Globus pallidus (tissue), 1 donor: Measurements from ENCODE around the gene MT1E.
"Not testable (repeated sequence)": the region's sequence is repeated elsewhere in the genome, so short reads cannot be mapped to it uniquely, and the experiment has no call there.

Experiments
- DNase-seq: peaks from one replicate; pipeline ENCODE4 v3.0.0-alpha.2; 2015; ENCODE audit warnings: low spot score

MT1E gene

DNA sequence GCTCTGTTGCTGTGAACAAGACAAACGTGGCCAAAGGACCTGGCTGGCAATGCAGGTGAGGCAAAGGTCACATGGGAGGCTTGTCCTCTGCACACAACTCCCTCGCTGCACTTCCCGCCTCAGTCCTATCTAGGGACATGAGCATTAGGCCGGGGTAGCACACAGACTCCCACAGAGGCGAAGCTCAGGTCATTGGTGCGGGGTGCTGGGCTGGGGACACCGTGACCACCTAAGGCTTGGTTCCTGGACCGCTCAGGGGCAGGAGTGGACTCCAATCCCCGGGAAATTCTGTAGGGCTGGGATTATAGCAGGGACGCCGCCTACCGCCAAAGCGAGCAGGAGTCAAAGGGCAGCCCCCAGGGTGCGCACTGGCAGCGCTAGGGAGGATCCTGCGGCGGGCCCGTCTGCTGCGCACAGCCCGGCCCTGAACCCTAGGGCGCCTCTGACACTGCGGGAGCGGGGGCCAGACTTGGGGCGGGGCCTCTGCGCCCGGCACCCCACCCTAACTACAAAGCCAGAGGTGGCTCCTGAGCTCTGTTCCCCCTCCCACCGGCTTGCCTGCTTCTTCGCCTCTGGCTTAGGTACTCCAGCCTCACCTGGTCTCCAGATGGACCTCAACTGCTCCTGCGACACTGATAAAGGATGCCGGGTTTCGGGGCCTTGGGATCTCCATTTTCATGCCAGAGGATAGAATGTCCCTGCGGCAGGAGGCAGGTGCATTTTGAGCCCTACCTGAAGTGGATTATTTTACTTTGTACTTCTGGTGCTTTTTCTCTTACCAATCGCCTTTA, 22.3 kb downstream of the MT1E start:
- DNase-seq: no peak

DNA sequence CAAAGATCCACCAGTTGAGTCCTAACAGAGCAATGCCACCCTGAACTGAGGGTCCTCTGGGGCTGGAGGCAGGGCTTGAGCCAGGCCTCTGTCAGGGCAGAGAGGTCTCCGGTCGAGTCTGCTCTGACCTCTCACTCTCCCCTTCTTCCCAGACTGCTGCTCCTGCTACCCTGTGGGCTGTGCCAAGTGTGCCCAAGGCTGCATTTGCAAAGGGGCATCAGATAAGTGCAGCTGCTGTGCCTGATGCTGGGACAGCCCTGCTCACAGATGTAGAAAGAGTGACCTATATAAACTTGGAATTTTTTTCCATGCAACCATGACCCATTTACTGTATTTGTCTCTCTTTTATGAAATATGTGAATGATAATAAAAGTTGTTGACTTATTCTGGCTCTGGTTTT, 23.7 kb downstream of the MT1E start:
- DNase-seq: no peak

DNA sequence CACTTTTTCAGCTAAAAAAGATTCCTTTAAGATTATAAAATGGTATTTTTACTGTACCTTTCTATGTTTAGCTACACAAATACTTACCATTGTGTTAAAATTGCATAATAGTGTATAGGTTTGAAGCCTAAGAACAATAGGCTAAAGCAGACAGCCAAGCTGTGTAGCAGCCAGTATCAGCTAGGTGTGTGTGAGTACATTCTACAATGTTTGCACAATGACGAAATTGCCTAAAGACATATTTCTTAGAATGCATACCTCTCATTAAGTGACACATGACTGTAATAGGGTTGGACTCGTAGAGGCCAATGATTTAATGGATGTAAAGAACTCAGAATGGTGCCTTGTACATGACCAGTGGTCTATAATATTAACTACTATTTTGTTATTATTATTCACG, 24.2 kb downstream of the MT1E start:
- no peak for DNase-seq

DNA sequence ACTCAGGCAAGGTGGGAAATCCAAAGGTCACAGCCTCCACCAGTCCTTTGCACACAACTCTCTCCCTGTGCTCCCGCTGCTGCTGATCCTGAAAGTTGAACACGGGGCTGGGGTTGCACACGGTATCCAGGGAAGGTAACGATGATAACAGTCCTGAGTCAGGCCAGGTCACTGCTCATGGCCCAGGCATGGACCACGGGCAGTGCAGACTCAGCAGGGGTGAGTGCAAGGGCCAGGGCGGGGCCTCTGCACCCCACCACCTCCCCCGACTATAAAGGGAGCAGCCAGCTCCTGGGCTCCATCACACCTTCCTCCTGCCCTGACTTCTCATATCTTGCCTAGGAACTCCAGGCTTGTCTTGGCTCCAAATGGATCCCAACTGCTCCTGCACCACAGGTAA, 26.0 kb downstream of the MT1E start, which contains the start of gene MT1B:
MT1B (plus strand) TSS at position 301 of the 400 bp plus-strand sequence; CDS start at position 369, 68 bp downstream.
- DNase-seq: no peak

DNA sequence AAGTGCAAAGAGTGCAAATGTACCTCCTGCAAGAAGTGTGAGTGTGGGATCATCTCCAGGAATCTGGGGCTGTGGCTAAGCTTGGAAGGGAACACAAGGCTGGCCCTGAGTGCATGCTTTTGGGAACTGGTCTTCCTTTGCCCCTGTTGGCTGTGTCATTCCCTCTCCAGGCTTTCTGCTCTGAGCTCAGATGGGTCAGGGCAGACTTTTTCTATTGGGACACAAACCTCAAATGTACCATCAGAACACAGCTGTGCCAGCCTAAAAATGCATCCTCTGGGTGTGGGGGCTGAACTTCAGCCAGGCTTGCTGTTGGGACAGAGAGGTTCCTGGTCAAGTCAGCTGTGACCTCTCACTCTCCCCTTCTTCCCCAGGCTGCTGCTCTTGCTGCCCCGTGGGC, 27.0 kb downstream of the MT1E start:
- DNase-seq: no peak

DNA sequence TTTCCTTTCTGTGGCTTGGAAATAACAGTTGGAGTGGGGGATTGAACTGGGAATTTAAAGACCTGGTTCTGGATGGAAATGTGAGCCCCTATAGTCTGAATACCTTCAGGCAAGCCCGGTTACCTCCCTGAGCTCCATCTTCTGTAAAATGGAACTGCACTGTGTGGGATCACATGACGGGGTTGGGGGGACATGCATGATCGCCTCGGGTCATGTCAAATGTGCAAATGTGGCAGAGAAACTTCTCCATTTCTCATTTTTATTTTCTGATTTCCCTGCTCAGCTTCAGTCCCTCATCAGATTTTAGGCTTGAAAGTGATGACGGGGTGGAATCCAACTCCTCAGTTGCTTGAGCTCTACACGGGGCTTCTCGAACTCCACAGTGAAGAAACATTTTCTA, 27.6 kb downstream of the MT1E start:
- DNase-seq: no peak

DNA sequence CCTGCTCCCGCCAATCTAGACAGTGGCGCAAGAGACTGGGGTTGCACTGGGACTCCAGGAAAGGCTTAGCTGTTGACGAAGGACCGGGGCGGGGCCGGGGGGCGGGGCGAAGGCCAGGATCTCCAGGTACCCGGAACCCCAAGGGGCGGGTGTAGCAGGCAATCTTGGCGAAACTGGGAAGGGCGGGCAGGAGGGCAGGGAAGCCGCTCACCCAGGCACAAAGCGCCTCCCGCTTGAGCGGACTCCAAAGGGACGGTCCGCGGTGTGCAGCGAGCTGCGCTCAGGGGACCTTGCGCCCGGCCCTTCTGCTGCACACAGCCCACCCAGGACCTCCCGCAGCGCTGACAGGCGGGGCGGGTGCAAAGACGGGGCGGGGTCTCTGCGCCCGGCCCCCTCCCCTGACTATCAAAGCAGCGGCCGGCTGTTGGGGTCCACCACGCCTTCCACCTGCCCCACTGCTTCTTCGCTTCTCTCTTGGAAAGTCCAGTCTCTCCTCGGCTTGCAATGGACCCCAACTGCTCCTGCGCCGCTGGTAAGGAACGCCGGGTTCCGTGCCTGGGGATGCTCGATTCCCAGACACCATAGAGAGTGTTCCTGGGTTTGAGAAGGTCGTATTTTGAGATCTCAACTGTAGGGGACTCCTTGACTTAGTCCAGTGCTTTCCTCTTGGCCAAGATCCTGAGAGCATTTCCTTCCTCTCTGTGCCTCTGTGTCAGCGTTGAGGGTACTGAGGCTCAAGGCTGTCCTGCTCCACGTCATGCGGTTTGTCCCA, 32.2 kb downstream of the MT1E start, which contains the start of gene MT1F:
MT1F (plus strand) TSS at position 405 of the 772 bp plus-strand sequence; CDS start at position 505, 100 bp downstream.
- DNase-seq: peak; percentile 55

DNA sequence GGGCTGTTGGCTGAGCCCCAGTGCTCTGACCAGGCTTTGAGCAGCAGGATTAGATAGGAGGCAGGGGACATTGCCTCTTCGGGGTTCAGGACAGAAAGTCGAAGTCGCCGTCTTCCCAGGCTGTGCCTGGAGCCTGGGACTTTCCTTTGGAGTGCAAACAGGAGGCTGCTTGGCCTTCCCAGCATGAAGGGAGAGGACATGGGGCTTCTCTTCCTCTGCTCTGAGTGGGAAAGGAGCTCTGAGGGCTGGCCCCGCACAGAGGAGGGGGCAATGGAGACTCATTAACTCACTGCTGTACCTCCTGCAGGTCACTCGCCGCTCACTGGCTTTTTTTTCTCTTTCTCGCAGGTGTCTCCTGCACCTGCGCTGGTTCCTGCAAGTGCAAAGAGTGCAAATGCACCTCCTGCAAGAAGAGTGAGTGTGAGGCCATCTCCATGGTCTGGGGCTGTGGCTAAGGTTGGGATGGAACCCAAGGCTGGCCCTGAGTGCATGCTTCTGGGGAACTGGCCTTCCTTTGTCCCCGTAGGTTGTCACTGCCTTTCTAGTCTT, 32.8 kb downstream of the MT1E start:
- DNase-seq: no peak

DNA sequence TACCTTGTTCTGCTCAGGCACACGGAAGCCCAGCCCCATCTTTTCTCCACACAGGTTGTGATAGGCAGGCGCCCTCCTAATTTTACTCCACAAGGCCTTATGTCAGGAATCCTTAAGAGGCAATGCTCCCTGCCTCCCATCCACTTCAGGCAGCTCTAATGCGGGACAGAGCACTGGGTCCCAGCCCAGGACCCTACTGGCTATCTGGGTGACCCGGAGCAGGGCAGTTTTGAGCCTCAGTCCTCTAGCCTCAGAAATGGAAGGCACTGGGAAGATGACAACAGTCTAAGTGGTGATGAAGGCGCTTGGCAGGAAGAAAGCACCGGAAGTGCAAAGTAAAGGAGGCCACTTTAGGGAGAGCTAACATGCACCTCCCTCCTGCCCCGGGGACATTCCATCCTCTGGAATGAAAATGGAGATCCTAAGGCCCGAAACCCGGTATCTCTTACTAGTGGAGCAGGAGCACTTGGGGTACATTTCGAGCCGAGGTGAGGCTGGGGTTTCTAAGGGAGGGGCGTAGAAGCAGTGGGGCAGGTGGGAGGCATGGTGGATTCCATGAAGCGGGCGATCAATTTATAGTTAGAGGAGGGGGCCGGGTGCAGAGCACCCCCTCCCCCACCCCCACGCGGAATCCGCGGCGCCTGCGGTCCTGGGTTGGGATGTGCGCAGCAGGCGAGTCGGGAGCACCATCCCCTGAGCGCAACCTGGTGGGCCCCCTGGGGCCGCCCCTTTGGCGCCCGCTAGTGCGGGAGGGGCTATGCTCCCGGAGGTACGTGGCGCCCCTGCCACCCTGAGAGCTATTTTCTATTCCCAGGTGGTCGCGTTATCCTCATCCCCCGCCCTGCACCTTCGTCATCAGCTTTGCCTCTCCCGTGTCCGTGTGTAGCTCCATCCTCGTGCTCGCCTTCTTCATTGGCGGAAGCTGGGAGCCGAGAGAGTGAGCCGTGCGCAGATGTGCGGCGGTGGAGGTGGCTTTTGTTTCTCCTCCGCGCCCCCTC, 37.1 kb downstream of the MT1E start:
- DNase-seq: no peak

DNA sequence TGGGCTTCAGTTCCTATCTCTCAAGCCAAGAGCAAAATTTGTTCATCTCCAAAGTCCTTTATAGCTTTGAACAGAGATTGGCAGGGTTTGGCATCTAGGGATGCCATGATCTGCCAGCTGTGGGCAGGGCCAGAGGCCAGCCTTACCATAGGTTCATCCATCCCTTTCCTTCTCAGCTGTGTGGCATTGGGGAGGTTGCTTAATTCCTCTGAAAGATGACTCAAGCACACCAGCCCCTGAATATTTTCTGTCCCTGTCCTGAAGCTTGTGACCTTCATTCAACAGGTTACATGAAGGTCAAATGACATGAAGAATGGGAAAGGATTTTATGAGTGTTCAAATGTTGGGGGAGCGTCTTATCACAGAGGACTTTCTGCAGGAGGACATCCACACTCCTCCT, 38.9 kb downstream of the MT1E start:
- no peak for DNase-seq

DNA sequence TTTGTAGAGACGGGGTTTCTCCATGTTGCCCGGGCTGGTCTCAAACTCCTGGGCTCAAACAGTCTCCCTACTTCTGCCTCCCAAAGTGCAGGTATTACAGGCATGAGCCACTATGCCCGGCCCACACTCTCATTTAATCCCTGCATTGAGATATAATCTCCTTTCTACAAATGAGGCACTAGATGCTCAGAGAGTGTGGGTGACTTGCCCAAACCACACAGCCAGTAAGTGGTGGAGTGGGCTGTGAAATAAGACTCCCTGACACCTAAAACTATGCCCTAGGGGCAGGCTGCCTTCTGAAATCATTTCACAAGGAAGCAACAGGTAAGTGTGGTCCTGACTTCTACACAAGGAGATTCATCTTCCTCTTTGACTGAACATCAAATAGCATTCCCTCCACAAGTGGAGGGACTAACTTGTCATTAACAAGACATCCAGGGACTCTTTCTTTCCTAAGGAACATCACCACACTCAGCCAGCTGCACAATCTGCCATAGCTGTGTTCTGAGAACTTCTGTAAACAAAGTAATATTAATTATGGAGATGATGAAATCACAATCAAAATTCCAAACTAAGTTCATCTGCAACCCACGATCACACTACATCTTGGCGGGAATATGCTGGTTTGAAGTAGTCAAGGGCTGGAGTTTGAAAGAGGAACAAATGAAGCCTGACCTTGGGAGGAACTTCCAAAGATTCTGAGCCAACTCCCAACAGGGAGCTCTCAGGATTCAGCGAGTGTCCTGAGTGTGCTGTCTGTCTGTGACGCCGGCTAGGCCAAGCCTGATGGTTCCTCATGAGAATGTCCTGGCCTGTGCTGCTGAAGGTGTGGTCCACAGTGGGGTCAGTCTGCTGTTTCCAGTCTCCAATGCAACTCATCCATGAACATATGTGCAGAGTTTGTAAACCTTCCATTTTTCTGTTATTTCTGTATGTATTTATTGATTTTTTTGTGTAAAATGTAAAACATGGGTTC, 40.0 kb downstream of the MT1E start:
- not testable (repeated sequence) for DNase-seq

DNA sequence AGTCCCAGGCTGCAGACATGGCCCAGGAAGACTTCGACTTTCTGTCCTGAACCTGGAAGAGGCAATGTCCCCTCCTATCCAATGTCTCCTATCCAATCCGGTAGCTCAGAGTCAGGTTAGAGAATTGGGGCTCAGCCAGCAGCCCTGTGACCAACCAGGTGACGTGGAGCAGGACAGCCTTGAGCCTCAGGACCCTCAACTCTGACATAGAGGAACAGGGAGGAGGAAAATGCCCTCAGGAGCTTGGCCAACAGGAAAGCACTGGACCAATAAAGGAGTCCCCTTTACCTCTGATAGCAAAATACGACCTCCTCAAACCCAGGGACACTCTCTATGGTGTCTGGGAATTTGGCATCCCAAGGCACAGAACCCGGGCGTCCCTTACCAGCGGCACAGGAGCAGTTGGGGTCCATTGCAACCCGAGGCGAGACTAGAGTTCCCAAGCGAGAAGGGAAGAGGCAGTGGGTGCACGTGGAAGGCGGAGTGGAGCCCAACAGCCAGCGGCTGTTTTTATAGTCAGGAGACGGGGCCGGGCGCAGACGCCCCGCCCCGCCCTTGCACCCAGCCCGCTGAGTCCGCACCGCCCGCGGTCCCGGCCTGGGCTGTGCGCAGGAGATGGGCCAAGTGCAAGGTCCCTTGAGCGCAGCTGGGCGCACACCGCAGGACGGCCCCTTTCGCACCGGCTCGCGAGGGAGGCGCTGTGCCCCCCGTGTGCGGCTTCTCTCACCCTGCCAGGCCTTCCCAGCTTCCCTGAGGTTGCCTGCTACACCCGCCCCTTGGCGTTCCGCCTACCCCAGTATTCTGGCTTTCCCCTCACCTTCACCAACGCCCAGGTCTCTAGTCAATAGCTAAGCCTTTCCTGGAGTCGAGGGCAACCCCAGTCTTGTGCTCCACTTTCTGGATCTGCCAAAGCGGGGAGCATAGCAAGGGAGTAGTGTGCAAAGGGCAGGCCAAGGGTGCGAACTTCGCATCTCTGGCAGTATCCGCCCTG, 42.3 kb downstream of the MT1E start, which contains the start of gene MT1G:
MT1G (minus strand) TSS at position 485 of the 991 bp plus-strand sequence; CDS start at position 413, 72 bp downstream.
- DNase-seq: no peak

DNA sequence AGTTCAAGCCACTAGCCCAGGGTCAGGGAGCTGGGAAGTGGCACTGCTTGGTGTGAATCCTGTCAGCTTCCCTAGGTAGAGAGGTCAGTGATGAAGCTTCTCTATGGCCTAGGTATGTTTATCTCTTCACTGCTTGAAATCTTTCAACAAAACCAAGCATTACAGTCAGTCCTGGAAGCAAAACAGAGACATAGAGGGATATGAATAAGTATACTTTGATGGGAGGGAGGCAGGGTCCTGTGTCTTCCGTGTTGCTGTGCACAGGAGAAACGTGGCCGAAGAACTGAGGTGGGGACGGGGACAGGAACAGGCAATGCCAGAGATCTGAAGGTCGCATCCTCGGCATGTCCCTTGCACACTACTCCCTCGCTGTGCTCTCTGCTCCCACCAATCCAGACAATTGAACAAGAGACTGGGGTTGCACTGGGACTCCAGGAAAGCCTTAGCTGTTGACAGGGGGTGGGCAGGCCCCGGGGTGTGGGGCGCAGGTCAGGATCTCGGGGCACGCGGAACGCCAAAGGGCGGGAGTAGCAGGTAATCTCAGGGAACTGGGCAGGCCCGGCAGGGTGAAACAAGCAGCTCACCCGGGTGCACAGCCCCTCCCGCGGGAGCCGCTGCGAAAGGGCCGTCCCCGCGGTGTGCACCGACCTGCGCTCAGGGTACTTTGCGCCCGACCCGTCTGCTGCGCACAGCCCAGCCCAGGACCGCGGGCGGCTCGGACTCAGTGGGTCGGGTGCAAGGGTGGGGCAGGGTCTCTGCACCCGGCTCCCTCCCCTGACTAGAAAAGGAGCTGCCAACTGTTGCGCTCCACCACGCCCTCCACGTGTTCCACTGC, 43.6 kb downstream of the MT1E start, which contains the start of gene MT1H:
MT1H (plus strand) TSS at position 810 of the 835 bp plus-strand sequence. CDS start 71 bp downstream, outside the sequence.
- no peak for DNase-seq

DNA sequence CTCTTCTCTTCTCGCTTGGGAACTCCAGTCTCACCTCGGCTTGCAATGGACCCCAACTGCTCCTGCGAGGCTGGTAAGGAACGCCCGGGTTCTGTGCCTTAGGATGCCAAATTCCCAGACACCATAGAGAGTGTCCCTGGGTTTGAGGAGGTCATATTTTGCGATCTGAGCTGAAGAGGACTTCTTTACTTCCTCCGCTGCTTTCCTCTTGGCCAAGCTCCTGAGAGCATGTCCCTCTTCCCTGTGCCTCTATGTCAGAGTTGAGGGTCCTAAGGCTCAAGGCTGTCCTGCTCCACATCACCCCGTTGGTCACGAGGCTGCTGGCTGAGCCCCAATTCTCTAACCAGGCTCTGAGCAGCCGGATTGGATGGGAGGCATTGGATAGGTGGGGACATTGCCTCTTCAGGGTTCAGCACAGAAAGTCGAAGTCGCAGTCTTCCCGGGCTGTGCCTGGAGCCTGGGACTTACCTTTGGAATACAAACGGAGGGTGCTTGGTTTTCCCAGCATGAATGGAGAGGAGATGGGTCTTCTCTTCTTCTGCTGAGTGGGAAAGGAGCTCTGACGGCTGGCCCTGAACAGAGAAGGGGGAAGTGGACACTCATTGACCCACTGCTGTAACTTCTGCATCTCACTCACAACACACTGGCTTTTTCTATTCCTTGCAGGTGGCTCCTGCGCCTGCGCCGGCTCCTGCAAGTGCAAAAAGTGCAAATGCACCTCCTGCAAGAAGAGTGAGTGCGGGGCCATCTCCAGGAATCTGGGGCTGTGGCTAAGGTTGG, 44.4 kb downstream of the MT1E start:
- no peak for DNase-seq

DNA sequence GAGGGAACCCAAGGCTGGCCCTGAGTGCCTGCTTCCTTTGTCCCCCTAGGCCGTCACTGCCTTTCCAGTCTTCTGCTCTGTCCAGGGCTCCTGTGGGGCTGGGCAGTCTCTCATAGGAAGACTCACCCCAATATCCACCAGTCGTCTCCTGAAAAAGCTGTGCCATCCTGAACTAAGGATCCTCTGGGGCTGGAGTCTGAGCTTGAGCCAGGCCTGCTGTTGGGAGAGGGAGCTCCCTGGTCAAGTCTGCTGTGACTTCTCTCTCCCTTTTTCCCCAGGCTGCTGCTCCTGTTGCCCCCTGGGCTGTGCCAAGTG, 45.0 kb downstream of the MT1E start:
- DNase-seq: no peak

DNA sequence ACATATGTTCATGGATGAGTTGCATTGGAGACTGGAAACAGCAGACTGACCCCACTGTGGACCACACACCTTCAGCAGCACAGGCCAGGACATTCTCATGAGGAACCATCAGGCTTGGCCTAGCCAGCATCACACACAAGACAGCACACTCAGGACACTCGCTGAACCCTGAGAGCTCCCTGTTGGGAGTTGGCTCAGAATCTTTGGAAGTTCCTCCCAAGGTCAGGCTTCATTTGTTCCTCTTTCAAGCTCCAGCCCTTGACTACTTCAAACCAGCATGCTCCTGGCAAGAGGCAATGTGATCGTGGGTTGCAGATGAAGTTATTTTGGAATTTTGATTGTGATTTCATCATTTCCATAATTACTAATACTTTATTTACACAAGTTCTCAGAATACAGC, 46.1 kb downstream of the MT1E start:
- DNase-seq: not testable (repeated sequence)

DNA sequence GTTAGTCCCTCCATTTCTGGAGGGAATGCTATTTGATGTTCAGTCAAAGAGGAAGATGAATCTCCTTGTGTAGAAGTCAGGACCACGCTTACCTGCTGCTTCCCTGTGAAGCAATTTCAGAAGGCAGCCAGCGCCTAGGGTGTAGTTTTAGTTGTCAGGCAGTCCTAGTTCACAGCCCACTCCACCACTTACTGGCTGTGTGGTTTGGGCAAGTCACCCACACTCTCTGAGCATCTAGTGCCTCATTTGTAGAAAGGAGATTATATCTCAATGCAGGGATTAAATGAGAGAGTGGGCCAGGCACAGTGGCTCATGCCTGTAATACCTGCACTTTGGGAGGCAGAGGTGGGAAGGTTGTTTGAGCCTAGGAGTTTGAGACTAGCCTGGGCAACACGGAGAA, 46.6 kb downstream of the MT1E start:
- not testable (repeated sequence) for DNase-seq
